Measurements from ENCODE around the gene PGAM2. TPM values are rescaled to one million over a fixed set of nuclear protein-coding genes. Genes with fewer than 3 reads are reported as not detected.

PGAM2 gene
- polyA plus RNA-seq, 2 of the 4 experiments (the other 2 are of a cell fraction), result not detected

- no peak for TF ChIP-seq ESRRA (IDR thresholded peaks at IDR 0.05; ENCODE audit: borderline replicate concordance, low read length)
Measured at GRCh38 chr7:44101966-44102845, 36.8 kb upstream of the PGAM2 start (continued).

DNA sequence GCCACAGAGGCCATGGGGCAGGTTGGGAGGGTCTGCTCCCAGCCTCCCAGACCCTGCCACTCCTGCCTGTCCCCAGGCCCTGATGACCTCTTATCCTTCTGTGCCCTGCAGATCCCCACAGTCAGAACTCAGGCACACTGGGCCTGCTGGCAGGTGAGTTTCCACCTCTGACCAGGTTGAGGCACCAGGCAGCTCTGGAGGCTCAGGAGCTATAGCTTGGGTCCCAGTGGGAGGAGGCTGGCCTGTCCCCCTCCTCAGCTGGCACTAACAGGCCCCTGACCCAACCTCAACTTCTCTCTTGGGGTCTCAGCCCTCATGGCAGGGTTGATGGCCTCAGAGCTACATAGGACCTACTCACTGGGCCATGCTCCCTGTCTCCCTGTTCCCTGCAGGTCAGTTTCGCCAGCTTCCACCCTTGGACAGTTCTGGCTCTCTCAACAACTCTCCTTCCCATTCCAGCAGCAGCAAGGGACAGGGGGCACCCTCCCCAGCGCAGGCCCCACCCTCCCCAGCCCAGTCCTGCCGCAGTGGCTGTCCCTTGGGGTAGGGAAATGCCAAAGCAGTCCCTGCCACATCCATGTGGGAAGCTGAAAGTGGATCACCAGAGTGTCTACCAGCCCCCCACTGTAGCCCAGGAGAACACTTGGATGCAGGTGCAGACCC is 36.1 kb upstream of the PGAM2 start:
- Histone ChIP-seq H3K4me1 (peaks cover 12% of the 10 kb centered on the region; the same call in 1 of the 3 replicates), H3K9me3 (no peaks in the 10 kb centered on the region), H3K27ac (no peak overlapping the region), H3K4me3 (no peak overlapping the region), H3K4me2 (no peak overlapping the region)
- POLR2A ChIA-PET, result interaction anchor here (0.6 kb wide), 1 partner anchor 9 kb away, joined by 3 read pairs; no protein-coding TSS in a partner anchor
- 44% methylated on average over 2 of the region's 3 CpGs for WGBS (ENCODE audit: missing lambda C conversion rate)
- ATAC-seq (peak in 1 of 2 experiments; percentile 20; a peak in 1 of 6 replicates), DNase-seq (ENCODE audit: low read depth in 1 of 2, low spot score in 1 of 2) (no peak), FAIRE-seq (no peak)
- CTCF ChIA-PET, result interaction anchor here (1.3 to 2.2 kb wide), 3 partner anchors 16 to 95 kb away, joined by 3 to 5 read pairs (median 3); no protein-coding TSS in a partner anchor
- TF ChIP-seq HEYL (CRISPR knock-in tag; IDR thresholded peaks at IDR 0.05) (no peak), BHLHE40 (IDR thresholded peaks at IDR 0.05; ENCODE audit: low read depth, low read length) (no peak), HOXB13 (CRISPR knock-in tag; IDR thresholded peaks at IDR 0.05; ENCODE audit: low read depth) (no peak), MAX (IDR thresholded peaks at IDR 0.05) (no peak), SREBF2 (IDR thresholded peaks at IDR 0.05) (no peak), POLR2A (IDR thresholded peaks at IDR 0.05; ENCODE audit: low read length) (no peak), RNF2 (IDR thresholded peaks at IDR 0.05; ENCODE audit: borderline replicate concordance, low read depth) (no peak), NFE2L2 (conservative IDR thresholded peaks at IDR 0.05; ENCODE audit: low read length) (no peak), EHMT2 (IDR thresholded peaks at IDR 0.05; ENCODE audit: low read depth) (no peak), KDM5A (IDR thresholded peaks at IDR 0.05) (no peak), NR3C1 (IDR thresholded peaks at IDR 0.05) (no peak), HDAC2 (IDR thresholded peaks at IDR 0.05) (no peak)

DNA sequence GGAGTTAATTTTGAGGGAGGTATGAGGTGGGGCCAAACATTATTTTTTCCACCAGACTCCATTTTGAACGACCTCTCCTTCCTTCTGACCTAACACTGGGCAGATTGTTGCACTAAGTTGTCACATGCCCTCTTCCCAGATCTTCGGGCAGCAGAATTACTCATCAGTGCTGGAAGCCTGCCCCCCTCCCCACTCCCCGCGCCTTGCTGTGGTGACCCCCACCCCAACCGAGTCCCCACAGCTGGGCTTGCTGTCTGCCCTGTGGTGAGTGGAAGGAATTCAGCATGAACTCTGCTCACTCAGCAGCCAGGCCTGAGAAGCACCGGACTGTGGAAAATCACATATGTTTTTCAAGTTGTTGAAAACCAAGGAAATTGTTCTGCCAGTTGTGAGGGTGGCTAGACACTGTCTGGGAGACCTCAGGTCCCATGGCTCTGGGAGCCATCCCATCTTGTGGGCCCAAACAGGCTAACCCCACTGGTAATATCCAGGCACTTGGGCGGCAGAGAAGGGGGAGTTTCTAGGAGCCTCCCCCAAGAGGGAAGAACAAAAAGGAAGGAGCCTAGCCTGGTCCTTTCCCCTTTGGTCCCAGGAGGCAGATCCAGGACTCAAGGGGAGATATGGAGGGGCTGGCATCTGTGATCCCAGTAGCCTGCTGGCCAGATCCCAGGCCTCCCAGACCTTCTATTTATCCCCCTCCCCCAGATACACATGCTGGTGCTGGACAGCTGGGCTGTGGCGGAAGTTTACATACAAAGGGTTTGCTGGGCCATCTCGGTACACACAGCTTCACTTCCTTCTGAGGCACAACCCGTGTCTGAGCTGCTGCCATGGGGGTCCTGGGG is 35.3 kb upstream of the PGAM2 start:
- FAIRE-seq (no peak), DNase-seq (ENCODE audit: low read depth in 1 of 2, low spot score in 1 of 2) (no peak), ATAC-seq (peak in 1 of 2 experiments; percentile 10; a peak in 1 of 6 replicates)
- ChIA-PET POLR2A (no interaction called here), CTCF (interaction anchor here (1.3 to 2.2 kb wide), 2 partner anchors 15 to 31 kb away, joined by 3 to 5 read pairs; no protein-coding TSS in a partner anchor)
- Histone ChIP-seq H3K4me2 (0 out of 3 replicates have a peak overlapping the region, but pooled peaks have one; percentile 3), H3K9me3 (no peaks in the 10 kb centered on the region), H3K4me1 (peaks cover 12% of the 10 kb centered on the region; the same call in 1 of the 3 replicates), H3K27ac (0 out of 6 replicates have a peak overlapping the region, but pooled peaks of 1 of the 2 experiments have one; percentile 37), H3K4me3 (no peak overlapping the region)
- WGBS (ENCODE audit: missing lambda C conversion rate), result 73% methylated on average over 7 of the region's 10 CpGs
- TF ChIP-seq MAZ (IDR thresholded peaks at IDR 0.05; ENCODE audit: borderline replicate concordance, low read depth, low read length) (no peak), HOXB5 (CRISPR knock-in tag; IDR thresholded peaks at IDR 0.05) (no peak), EP300 (IDR thresholded peaks at IDR 0.05) (no peak), POLR2AphosphoS2 (conservative IDR thresholded peaks at IDR 0.05; ENCODE audit: low read length) (no peak), HOXA7 (CRISPR knock-in tag; IDR thresholded peaks at IDR 0.05) (no peak), ZFP36 (IDR thresholded peaks at IDR 0.05; ENCODE audit: borderline replicate concordance, partially characterized antibody) (no peak), RNF2 (IDR thresholded peaks at IDR 0.05; ENCODE audit: borderline replicate concordance, low read depth) (no peak), RAD21 (conservative IDR thresholded peaks at IDR 0.05 in 1 of 2, IDR thresholded peaks at IDR 0.05 in 1 of 2) (no peak), MAFK (IDR thresholded peaks at IDR 0.05; ENCODE audit: partially characterized antibody) (no peak), HDAC2 (IDR thresholded peaks at IDR 0.05) (no peak), BCL3 (IDR thresholded peaks at IDR 0.05) (no peak)
- TF ChIP-seq, protein P1, sequence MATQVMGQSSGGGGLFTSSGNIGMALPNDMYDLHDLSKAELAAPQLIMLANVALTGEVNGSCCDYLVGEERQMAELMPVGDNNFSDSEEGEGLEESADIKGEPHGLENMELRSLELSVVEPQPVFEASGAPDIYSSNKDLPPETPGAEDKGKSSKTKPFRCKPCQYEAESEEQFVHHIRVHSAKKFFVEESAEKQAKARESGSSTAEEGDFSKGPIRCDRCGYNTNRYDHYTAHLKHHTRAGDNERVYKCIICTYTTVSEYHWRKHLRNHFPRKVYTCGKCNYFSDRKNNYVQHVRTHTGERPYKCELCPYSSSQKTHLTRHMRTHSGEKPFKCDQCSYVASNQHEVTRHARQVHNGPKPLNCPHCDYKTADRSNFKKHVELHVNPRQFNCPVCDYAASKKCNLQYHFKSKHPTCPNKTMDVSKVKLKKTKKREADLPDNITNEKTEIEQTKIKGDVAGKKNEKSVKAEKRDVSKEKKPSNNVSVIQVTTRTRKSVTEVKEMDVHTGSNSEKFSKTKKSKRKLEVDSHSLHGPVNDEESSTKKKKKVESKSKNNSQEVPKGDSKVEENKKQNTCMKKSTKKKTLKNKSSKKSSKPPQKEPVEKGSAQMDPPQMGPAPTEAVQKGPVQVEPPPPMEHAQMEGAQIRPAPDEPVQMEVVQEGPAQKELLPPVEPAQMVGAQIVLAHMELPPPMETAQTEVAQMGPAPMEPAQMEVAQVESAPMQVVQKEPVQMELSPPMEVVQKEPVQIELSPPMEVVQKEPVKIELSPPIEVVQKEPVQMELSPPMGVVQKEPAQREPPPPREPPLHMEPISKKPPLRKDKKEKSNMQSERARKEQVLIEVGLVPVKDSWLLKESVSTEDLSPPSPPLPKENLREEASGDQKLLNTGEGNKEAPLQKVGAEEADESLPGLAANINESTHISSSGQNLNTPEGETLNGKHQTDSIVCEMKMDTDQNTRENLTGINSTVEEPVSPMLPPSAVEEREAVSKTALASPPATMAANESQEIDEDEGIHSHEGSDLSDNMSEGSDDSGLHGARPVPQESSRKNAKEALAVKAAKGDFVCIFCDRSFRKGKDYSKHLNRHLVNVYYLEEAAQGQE (IDR thresholded peaks at IDR 0.05), result no peak
